GM21576 (cell line): ENCODE data around the gene SUGCT.
"Not testable (repeated sequence)": the region's sequence is repeated elsewhere in the genome, so short reads cannot be mapped to it uniquely, and the experiment has no call there.

ENCODE experiments used
- ATAC-seq: cut with Tn5 transposase; IDR thresholded peaks from one replicate; pipeline ENCODE4 v1.9.1; 2021; ENCODE audit warnings: mild to moderate bottlenecking, moderate library complexity; ENCODE audit not compliant: unreplicated experiment

The SUGCT gene

DNA sequence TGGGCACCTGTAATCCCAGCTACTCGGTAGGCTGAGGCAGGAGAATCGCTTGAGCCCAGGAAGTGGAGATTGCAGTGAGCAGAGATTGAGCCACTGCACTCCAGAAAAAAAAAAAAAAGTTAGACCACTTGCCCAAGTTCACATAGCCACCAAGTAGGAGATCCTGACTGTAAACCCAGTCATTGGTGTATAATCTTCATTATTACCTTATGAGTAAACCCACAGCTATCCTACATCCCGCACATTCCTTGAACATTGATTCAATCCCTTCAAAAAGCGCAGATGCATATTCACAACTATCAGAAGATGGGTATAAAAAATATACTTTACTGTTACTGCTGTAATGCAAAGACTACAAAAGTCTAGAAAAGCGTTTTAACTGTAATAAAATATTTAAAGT, 512.9 kb downstream of the SUGCT start:
- no peak for ATAC-seq

DNA sequence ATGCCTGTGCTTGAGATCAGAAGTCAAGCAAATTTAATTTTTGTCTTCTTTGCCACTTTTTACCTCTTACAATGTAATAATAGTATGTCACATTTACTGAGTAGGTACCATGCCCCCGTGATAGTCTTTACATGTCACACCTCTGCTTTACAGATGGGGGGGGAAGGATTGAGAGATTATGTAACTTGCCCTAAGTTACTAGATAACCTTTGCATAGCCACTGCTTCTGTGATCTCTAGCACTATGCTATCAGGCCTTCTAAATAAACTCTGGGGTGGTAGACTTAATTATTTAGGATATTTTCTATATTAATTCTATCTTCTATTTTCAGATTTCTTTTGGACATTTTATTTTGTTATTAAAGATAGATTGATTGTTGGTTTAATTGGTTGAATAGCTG, 514.4 kb downstream of the SUGCT start:
- ATAC-seq: no peak

DNA sequence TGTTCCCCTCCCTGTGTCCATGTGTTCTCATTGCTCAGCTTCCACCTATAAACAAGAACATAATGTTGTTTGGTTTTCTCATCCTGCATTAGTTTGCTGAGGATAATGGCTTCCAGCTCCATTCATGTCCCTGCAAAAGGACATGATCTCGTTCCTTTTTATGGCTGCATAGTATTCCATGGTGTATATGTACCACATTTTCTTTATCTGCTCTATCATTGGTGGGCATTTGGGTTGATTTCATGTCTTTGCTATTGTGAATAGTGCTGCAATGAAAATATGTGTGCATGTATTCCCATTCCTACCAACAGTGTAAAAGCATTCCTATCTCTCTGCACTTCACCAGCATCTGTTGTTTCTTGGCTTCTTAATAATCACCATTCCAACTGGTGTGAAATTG, 516.1 kb downstream of the SUGCT start:
- ATAC-seq: not testable (repeated sequence)

DNA sequence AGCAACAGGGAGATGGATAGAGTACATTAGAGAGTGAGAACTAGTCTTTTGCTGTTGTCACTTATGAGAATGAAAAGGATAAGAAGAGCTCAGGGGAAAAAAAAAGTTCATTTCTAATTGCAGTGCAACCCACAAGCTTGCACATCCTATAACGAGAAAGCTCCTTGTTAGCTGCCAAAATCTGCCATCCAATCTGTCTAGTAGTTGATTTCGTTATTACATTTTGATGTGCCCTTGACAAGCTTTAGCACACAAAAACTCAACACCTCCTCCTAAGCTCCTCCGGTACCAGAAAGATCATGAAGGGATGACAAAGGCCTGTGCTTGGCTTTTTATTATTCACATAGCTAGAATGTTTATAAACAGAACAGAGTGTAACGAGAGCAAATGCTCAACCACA, 519.4 kb downstream of the SUGCT start:
- ATAC-seq: no peak

DNA sequence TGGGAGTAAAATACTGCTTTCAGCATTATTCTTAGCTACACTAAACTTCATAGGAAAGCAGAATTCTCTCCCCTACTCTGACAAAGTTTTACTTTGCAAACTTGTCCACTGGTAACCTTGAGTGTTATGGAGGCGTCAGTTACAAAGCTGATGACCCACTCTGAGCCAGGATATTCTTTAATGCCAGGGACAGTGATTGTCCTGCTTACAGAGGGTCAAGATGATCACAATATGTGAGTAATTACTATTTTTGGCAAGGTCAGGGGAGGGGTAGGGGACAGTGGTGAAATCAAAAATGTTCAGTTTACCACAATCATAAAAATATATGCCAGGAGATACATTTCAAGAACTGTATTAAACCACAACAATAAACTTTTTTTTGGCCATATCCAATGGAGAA, 520.6 kb downstream of the SUGCT start:
- no peak for ATAC-seq

DNA sequence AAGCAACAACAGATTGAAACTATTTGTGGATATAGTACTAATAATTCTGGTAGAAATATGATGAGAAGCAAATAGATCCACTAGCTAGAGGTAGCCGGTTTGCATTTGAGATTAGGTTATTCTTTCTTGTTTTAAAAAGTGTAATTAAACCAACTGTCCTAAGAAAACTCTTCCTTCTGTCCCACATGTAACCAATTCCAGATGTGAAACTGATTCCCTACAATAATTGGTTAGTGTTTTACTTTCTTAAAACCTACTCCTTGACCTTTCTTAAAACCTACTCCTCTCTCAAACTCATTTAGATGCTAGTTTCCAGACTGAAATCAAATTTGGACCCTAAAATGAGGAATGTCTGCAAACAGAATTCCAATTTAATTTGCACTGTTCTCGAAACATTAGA, 521.5 kb downstream of the SUGCT start:
- ATAC-seq: no peak

DNA sequence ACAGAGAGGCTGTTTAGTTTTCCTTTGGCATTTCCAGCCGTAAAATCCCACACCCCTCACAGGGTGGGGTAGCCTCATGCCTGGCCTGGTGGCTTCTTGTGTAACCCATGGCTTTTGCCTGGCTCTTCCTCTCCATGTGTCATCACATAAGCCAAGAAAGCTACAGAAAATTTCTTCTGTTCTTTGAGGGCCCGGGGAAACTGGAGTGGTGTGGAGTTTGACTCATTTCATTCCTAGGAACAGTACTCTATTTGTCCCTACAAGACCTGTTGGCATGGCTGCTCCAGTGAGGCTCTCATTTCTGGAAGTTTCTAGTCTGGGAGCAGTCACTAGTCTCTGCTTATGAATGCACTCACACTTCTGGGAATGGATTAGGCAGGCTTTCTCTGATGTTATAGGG, 523.9 kb downstream of the SUGCT start:
- no peak for ATAC-seq

DNA sequence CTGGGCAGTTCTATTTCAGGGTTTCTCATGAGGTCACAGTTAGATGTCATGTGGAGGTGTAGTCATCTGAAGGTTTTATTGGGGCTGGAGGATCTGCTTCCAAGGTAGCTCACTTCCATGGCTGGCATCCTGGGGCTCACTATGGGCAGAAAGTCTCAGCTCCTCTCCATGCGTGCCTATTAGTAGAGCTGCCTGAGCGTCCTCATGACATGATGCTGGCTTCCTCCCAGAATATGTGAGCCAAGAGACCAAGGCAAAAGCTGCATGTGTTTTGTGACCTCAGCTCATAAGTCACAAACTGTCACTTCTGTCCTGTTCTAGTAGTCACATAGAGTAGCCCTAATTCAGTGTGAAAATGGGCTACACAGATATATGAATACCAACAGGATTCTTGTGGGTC, 524.4 kb downstream of the SUGCT start:
- no peak for ATAC-seq

DNA sequence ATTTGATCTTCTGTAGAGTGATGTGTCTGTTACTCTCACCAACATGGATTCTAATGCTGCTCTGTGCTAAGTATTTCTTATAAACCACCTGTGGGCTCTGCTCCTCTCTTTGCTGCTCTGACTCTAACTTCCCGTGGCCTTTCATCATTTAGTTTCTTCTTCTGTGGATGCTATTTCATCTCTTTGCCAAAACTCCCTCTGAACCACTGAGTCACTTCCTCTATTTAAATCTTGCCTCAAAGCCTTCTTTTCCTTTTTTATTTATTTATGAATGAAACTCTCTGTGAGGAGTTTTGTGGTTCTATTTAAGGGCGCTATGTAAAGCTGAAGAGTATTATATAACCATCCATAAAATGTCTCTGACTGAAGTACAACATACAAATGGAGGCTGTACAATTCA, 538.5 kb downstream of the SUGCT start:
- ATAC-seq: no peak

DNA sequence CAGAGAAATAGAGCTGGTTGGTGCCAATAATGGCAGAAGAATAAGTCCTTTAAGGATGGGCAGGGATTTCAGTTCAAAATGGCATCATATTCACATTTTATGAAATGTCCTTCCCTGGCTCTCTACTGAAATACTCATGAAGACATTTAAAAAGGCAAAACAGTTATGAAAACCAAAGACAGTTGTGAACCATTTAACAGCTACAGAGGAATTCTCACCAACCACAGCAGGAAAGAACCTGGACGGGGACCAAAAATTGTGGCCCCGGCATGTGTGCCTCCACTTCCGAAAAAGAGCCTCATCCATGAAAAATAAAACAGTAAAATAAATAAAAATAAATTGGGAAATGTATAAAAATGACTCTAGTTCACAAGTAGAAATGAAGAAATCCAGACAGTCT, 539.5 kb downstream of the SUGCT start:
- ATAC-seq: no peak

DNA sequence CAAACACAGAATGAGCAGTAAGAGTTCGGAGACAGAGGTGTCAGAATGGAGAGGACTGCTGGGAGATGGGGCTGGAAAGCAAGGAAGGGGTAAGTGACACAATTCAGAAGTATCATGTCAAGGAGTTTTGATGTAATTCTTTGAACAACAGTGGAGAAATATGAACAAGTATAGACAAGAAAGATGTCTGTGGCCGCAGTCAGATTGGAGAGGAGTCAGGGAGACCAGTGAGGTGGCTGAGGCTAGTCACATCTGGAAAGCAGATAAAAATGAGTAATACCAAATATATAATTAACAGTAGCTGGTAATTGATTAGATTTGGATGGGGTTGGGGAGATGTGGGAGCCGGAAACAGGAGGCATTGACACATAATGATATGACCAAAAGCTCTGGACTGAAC, 540.9 kb downstream of the SUGCT start:
- no peak for ATAC-seq

DNA sequence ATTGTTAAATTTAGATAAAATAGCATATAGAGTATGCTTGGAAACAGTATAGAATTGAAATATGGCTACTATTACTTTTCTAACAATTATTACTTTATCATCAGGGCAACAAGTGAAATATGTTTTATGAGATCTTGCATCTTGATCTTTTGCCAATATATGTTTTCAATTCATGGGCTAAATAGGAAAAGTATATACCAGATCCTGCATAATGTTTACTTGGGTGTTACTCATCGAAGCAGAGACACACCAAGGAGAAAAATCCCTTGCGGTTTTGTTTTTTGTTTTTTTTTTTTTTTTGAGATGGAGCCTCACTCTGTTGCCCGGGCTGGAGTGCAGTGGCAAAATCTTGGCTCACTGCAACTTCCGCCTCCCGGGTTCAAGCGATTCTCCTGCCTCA, 541.4 kb downstream of the SUGCT start:
- ATAC-seq: no peak

DNA sequence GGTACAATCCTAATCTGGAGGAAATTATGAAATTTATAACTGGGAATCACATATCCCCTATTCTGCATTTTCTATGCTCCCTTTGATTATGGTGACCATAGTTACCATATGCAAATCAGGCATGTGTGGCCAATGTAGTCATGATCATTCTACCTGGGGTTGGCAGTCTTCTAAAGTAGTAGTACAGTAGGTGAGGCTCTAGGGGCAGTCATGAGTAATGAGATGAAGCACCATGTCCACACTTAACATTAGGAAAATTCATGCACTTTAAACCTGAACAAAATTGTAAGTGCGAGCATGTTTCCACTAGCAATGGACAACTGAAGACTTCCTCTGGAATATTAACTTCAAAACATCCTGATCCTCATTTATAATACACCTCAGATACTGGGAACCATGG, 545.9 kb downstream of the SUGCT start:
- peak; percentile 93 for ATAC-seq

DNA sequence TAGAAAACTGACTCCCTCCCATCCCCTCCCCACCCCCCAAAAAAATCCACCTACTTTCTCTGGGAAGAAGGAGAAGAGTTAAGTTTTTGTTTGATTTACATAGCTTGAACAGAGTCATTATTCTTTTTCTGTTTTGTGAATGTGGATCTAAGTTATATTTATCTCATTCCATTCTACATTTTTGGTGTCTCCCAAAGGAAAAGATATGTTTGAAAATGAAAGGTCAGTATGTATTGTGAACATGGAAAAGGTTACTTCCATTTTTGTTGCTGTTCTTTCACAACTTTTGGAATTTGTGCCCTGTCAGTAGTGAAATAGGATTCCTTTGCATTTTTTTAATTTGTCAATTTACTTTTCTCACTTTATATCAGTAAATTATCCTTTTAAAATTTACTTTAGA, 547.9 kb downstream of the SUGCT start:
- no peak for ATAC-seq

DNA sequence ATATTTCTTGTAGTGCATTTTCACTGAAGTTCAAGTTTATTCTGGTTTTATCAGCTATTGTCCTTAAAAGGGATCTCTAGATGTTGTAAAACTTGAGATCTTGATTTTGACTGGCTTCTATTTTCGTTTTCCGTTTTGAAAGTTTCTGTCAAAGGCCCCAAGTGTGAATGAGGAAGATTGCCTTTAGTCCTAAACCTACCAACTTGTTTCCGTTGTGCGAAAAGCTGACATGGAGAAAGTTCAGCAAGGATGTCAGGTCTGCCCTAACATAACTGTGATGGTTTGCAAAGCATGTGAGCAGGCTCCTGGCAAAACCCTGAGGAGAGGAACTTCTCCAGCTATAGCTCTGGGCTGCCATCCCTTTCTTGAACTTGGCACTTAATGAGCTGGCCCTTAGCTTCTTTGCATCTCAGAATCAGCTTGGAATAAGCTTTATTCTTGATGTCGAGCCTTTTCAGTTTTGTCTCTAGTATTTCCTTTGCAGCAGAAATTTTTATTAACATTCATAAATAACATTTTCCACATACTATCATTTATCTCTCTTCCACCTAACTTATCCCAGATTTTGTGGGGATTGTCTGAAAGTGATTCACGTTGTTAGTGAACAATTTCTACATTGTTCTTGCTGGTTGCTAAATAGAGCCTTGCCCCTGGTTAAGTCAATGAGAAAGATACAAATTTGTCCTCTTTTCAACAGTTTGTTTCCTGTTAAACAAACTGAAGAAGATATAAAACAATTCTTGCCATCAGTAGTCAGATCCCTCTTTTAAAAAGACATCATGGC, 559.4 kb downstream of the SUGCT start:
- ATAC-seq: no peak

DNA sequence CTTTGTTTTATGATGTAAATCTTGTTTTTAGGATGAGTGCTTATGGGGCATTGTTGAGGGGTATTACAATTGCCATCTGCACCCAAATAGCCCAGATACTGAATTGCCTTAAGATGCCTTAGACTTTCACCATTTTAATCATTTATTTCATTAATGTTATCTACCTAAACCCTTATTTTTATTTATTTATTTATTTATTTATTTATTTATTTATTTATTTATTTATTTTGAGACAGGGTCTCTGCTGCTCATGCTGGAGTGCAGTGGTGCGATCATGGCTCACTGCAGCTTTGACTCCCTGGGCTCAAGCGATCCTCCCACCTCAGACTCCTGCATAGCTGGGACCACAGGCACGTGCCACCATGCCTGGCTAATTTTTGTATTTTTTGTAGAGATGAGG, 560.2 kb downstream of the SUGCT start:
- no peak for ATAC-seq

DNA sequence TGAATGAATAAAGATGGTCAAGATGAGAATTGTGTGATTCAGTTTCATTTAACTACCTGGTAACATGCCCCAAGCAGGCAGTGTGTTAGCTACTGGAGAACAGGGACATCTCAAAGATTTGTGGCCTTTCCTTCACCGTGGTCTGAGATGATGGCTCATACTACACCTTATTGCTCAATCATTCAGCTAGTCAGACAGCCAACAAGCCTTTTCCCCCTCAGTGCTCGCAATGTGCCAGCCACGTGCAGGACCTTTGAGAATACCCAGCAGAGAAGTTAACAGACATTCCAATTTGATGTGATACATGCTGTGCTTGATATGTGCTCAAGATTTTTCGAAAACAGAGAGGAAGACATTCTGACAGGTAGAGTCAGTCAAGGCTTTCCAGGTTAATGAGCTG, 562.8 kb downstream of the SUGCT start:
- ATAC-seq: no peak

DNA sequence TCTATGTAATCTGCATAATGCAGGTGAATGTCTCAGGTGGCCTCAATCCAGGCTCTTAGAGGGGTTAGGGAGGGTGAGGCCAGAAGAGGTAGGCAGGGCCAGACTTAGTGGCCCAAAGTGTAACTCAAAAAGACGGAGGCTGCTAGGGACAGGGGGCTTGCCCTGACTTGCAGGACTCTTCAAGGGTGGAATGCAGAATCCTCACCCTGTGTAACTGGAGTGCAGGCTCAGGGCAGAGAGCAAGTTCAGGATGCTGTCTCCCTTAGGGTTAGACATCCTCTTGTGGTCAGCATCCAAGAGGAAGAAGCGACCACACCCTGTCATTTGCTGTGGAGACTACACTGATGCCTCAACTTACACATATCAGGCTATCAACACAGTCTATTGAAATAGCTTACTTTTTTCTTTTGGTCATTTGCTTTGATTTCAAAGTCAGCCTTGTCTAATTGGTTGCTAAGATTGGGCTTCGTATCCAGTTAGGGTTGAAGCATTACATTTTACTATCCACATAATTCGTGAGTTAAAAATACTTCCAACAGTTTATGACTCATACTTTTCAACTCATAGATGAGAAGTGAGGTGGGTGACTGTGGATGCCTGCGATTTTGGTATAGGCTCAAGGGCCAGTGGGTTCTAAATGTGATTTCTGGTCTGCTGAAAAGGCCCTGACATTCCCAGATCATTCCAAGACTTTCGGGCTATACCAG, 563.6 kb downstream of the SUGCT start:
- ATAC-seq: no peak

DNA sequence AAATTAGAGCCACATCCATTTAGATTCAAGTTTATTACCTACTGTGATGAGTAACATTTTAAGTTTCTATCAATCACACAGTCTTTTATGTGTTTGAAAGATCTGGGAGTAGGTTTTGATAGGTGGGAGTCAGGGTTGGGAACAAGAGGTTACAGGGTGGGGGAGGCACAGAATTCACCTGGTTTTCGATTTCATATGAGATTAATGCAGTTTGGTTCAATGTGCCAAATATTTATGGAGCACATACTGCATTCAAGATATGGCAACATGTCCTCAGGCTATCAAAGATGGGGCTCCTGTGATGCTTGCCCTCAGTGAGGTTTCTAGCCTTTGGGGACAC, 564.1 kb downstream of the SUGCT start:
- no peak for ATAC-seq

DNA sequence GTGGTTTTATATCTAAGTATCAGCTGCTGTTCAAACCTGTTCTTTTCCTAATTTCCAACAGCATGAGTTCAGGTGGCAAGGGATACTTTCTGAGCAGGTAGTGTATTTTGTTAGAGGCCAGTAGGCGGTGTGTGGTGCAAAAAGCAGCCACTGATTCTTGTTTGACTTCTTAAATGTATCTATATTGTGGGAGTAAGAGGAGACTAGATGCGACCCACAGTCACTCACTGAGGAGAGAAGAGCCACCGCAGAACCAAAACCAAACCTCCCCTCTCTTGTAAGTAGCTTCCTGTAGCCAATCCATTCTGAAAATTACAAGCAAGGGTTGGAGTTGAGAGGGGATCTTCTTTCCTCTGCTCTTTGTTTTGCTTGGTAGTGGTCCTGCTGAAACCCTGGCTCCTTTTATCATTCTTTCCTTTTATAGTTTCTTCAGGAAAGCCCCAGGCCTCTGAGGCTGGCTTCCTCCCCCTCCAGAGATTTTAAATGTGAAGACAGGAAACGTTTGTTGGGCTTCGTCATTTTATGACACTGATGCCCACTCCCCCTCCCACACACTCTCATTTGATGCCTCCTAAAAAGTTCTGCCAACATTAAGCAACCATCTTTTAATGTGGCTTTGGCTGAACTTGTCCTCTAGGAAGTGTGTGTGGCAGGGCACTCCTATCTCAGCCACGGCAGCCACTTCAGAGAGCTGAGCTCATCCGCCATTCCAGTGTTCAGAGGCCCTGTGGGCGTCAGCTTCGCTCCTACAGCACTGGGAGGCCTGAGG, 566.0 kb downstream of the SUGCT start:
- no peak for ATAC-seq

DNA sequence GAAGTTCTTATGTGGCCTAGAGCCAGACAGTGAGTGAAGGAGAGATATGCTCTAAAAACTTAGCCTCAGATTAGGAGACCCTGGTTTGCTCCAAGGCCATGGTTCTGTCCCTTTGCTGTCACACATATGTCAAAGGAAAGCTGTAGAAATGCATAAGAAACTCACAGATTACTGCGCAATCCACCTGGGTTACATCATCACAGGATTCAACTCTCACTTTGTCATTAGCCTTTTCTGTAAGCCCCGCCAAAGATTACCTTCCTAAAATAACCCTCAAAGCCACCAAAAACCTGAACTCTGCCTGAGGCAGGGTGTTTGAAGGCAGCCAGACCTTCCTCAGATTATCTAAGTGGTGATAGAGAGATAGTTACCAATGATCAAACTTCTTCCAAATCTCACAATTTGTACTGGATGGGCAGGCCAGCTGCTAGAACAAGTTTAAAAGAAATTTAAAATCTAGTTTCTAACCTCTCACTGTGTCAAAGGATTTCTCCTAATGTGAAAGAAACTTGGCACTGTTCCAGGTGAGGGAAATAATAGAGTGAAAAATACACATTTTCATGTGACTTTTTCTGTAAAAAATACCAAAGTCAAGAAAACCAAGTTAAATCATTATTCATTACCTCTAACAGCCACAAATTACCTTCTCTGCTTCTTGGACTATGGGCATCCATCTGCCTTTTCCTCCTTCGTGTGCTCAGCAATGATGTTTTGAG, 567.2 kb downstream of the SUGCT start:
- ATAC-seq: no peak
